ENCODE data around the gene MGST2. TPM values are rescaled to one million over a fixed set of nuclear protein-coding genes. Genes with fewer than 3 reads are reported as not detected.

The MGST2 gene
- total RNA-seq, 1 experiment from 2014 or later = 14.9 TPM

DNA sequence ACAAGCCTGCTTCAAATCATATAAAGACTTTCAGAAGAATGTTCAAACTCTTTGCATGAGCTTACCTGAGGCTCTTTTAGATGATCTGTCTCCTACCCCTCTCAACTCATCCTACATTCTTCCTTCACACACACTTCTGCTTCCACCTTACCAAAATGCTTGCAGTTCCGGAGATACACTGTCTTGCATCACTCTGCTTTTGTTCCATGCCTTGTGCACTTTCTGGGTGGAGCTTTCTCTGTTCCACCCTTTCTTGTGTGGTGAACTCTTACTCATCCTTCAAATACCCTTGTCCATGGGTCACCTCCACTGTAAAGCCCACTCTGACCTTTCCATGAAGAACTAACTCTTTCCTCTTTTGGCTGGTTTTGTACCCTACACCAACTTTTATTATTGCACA is 18.4 kb upstream of the MGST2 start (continued):
- TF ChIP-seq, protein P1, sequence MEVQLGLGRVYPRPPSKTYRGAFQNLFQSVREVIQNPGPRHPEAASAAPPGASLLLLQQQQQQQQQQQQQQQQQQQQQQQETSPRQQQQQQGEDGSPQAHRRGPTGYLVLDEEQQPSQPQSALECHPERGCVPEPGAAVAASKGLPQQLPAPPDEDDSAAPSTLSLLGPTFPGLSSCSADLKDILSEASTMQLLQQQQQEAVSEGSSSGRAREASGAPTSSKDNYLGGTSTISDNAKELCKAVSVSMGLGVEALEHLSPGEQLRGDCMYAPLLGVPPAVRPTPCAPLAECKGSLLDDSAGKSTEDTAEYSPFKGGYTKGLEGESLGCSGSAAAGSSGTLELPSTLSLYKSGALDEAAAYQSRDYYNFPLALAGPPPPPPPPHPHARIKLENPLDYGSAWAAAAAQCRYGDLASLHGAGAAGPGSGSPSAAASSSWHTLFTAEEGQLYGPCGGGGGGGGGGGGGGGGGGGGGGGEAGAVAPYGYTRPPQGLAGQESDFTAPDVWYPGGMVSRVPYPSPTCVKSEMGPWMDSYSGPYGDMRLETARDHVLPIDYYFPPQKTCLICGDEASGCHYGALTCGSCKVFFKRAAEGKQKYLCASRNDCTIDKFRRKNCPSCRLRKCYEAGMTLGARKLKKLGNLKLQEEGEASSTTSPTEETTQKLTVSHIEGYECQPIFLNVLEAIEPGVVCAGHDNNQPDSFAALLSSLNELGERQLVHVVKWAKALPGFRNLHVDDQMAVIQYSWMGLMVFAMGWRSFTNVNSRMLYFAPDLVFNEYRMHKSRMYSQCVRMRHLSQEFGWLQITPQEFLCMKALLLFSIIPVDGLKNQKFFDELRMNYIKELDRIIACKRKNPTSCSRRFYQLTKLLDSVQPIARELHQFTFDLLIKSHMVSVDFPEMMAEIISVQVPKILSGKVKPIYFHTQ (CRISPR knock-in tag; IDR thresholded peaks at IDR 0.05) = no peak
- TF ChIP-seq, protein P2, sequence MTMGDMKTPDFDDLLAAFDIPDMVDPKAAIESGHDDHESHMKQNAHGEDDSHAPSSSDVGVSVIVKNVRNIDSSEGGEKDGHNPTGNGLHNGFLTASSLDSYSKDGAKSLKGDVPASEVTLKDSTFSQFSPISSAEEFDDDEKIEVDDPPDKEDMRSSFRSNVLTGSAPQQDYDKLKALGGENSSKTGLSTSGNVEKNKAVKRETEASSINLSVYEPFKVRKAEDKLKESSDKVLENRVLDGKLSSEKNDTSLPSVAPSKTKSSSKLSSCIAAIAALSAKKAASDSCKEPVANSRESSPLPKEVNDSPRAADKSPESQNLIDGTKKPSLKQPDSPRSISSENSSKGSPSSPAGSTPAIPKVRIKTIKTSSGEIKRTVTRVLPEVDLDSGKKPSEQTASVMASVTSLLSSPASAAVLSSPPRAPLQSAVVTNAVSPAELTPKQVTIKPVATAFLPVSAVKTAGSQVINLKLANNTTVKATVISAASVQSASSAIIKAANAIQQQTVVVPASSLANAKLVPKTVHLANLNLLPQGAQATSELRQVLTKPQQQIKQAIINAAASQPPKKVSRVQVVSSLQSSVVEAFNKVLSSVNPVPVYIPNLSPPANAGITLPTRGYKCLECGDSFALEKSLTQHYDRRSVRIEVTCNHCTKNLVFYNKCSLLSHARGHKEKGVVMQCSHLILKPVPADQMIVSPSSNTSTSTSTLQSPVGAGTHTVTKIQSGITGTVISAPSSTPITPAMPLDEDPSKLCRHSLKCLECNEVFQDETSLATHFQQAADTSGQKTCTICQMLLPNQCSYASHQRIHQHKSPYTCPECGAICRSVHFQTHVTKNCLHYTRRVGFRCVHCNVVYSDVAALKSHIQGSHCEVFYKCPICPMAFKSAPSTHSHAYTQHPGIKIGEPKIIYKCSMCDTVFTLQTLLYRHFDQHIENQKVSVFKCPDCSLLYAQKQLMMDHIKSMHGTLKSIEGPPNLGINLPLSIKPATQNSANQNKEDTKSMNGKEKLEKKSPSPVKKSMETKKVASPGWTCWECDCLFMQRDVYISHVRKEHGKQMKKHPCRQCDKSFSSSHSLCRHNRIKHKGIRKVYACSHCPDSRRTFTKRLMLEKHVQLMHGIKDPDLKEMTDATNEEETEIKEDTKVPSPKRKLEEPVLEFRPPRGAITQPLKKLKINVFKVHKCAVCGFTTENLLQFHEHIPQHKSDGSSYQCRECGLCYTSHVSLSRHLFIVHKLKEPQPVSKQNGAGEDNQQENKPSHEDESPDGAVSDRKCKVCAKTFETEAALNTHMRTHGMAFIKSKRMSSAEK (CRISPR knock-in tag; IDR thresholded peaks at IDR 0.05; ENCODE audit: borderline replicate concordance) = no peak
- TF ChIP-seq IRF2 (CRISPR knock-in tag; IDR thresholded peaks at IDR 0.05; ENCODE audit: borderline replicate concordance, low read depth) (no peak), ZNF232 (CRISPR knock-in tag; IDR thresholded peaks at IDR 0.05) (no peak)

DNA sequence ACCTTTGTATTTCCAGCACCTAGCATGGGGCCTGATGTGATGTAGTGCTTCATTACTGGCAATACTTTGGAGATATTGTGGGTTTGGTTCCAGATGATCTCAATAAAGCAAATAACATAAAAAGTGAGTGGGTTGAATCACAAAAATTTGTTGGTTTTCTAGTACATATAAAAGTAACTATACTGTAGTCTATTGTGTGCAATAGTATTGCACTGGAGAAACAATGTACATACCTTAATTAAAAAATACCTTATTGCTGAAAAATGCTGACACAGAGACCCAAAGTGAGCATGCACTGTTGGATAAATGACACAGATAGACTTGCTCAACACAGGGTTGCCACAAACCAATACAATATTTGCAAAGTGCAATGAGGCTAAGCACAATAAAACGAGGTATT is 17.7 kb upstream of the MGST2 start:
- no peak for ATAC-seq
- TF ChIP-seq PRRX2 (CRISPR knock-in tag; IDR thresholded peaks at IDR 0.05) (no peak), NR1H2 (CRISPR knock-in tag; IDR thresholded peaks at IDR 0.05) (no peak), FOXJ3 (CRISPR knock-in tag; IDR thresholded peaks at IDR 0.05; ENCODE audit: borderline replicate concordance) (no peak), TP53 (CRISPR knock-in tag; IDR thresholded peaks at IDR 0.05) (no peak), CREB1 (CRISPR knock-in tag; IDR thresholded peaks at IDR 0.05) (no peak), ZNF138 (CRISPR knock-in tag; conservative IDR thresholded peaks at IDR 0.05) (no peak), SOX15 (CRISPR knock-in tag; IDR thresholded peaks at IDR 0.05) (no peak), GRHL2 (CRISPR knock-in tag; IDR thresholded peaks at IDR 0.05; ENCODE audit: insufficient replicate concordance, severe bottlenecking) (no peak), CBFB (CRISPR knock-in tag; IDR thresholded peaks at IDR 0.05; ENCODE audit: low read depth) (no peak)
- TF ChIP-seq, protein P3, sequence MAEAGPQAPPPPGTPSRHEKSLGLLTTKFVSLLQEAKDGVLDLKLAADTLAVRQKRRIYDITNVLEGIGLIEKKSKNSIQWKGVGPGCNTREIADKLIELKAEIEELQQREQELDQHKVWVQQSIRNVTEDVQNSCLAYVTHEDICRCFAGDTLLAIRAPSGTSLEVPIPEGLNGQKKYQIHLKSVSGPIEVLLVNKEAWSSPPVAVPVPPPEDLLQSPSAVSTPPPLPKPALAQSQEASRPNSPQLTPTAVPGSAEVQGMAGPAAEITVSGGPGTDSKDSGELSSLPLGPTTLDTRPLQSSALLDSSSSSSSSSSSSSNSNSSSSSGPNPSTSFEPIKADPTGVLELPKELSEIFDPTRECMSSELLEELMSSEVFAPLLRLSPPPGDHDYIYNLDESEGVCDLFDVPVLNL (CRISPR knock-in tag; IDR thresholded peaks at IDR 0.05; ENCODE audit: borderline replicate concordance, low read depth) = no peak
- no peaks in the 10 kb centered on the region for H3K36me3 Mint-ChIP-seq
- CTCF ChIA-PET = interaction anchor here (1.1 to 1.3 kb wide), 2 partner anchors 9 to 28 kb away, joined by 5 read pairs; no protein-coding TSS in a partner anchor
- H3K9me3 Mint-ChIP-seq = no peaks in the 10 kb centered on the region
- H3K4me1 Mint-ChIP-seq = no peaks in the 10 kb centered on the region
- POLR2A ChIA-PET = no interaction called here
- no peak overlapping the region for H3K27ac Mint-ChIP-seq
- no peak overlapping the region for H3K4me3 Mint-ChIP-seq
- no peaks in the 10 kb centered on the region for H3K27me3 Mint-ChIP-seq (ENCODE audit: low read depth)
- DNase-seq (ENCODE audit: low spot score) = no peak

DNA sequence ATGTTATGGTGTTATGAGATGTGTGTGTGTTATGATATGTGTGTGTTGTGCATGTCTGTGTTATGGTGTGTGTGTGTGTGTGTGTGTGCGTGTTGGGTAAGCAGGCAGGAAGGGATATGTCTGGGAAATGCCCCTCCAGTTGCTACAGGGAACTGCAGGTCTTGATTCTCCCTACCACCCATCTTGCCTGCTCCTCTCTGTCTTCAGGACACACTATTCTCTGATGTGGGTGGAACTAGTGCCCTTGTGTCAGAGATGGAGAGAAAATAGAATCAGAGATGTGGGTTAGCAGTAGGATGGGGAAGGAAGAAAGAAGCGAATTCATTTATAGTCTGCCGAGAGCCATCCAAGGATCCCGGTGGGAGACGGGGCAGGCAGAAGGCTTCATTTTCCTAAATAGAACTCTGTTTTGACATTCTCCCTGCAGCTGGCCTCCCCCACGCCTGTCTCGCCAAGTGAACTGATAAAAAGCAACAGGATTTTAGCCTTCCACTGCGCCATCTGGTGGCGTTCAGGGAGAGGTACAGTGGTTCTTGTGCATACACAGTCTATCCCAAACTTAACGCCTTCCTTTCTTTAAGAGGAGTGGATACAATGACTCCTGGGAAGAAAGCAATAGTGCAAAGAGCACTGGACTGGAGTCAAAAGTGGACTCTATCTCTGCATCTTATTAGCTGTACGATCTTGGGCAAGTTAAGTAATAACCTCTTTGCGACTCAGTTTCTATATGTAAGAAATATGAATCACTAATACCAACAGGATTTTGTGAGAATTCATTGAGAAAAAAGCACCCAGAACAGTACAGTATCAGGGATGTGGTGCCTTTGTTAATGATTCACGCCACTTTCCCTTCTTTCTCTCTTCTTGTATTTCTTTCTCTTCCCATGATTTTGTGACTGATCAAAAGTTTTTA is 14.1 kb upstream of the MGST2 start:
- DNase-seq (ENCODE audit: low spot score) (peak; percentile 73), ATAC-seq (peak; percentile 82)
- H3K4me3 Mint-ChIP-seq = no peak overlapping the region
- H3K27ac Mint-ChIP-seq = no peak overlapping the region
- H3K27me3 Mint-ChIP-seq (ENCODE audit: low read depth) = peaks cover 7% of the 10 kb centered on the region
- CTCF ChIA-PET = interaction anchor here (0.6 to 3.1 kb wide), 10 partner anchors 9 to 154 kb away, joined by 3 to 19 read pairs (median 4); no protein-coding TSS in a partner anchor
- H3K9me3 Mint-ChIP-seq = no peaks in the 10 kb centered on the region
- no peak for TF ChIP-seq RORB (CRISPR knock-in tag; IDR thresholded peaks at IDR 0.05)
- TF ChIP-seq, protein P3 (CRISPR knock-in tag; IDR thresholded peaks at IDR 0.05; ENCODE audit: borderline replicate concordance, low read depth) = no peak
- TF ChIP-seq, protein P4, sequence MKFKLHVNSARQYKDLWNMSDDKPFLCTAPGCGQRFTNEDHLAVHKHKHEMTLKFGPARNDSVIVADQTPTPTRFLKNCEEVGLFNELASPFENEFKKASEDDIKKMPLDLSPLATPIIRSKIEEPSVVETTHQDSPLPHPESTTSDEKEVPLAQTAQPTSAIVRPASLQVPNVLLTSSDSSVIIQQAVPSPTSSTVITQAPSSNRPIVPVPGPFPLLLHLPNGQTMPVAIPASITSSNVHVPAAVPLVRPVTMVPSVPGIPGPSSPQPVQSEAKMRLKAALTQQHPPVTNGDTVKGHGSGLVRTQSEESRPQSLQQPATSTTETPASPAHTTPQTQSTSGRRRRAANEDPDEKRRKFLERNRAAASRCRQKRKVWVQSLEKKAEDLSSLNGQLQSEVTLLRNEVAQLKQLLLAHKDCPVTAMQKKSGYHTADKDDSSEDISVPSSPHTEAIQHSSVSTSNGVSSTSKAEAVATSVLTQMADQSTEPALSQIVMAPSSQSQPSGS (CRISPR knock-in tag; IDR thresholded peaks at IDR 0.05; ENCODE audit: borderline replicate concordance, low read depth) = no peak
- TF ChIP-seq, protein P5, sequence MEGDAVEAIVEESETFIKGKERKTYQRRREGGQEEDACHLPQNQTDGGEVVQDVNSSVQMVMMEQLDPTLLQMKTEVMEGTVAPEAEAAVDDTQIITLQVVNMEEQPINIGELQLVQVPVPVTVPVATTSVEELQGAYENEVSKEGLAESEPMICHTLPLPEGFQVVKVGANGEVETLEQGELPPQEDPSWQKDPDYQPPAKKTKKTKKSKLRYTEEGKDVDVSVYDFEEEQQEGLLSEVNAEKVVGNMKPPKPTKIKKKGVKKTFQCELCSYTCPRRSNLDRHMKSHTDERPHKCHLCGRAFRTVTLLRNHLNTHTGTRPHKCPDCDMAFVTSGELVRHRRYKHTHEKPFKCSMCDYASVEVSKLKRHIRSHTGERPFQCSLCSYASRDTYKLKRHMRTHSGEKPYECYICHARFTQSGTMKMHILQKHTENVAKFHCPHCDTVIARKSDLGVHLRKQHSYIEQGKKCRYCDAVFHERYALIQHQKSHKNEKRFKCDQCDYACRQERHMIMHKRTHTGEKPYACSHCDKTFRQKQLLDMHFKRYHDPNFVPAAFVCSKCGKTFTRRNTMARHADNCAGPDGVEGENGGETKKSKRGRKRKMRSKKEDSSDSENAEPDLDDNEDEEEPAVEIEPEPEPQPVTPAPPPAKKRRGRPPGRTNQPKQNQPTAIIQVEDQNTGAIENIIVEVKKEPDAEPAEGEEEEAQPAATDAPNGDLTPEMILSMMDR (IDR thresholded peaks at IDR 0.05) = peak; percentile 90; the same call in 1 of the 2 replicates
- H3K4me1 Mint-ChIP-seq = no peaks in the 10 kb centered on the region; the same call in 1 of the 2 replicates
- POLR2A ChIA-PET = no interaction called here
- H3K36me3 Mint-ChIP-seq = no peaks in the 10 kb centered on the region
